ENCODE data around the gene GRAMD4.

- TF ChIP-seq BHLHE40 (IDR thresholded peaks at IDR 0.05; ENCODE audit: borderline replicate concordance in 1 of 2, low read depth in 2 of 2, low read length in 1 of 2) (no peak), JUND (IDR thresholded peaks at IDR 0.05; ENCODE audit: low read depth, low read length) (no peak), EZH2 (IDR thresholded peaks at IDR 0.05; ENCODE audit: borderline replicate concordance, control insufficient read depth, low read depth, low read length) (no peak), CBX5 (IDR thresholded peaks at IDR 0.05; ENCODE audit: low read depth) (no peak), SP1 (IDR thresholded peaks at IDR 0.05; ENCODE audit: low read depth, low read length) (no peak), IKZF2 (IDR thresholded peaks at IDR 0.05) (no peak), POLR2A (IDR thresholded peaks at IDR 0.05; ENCODE audit: low read depth, low read length) (no peak), TCF7 (IDR thresholded peaks at IDR 0.05; ENCODE audit: borderline replicate concordance) (no peak)
These were observed 88.7 kb downstream of the GRAMD4 start for GRCh38 chr22:46708766-46709330.
